Lower leg skin (tissue), 3 donors: ENCODE measurements around the gene MYH15.

Experiments
- POLR2A ChIP-seq, 2 donors: fragments of 450-650 bp; IDR thresholded peaks; one replicate each; pipeline ENCODE4 v1.6.1; 2016 to 2017; ENCODE audit warnings: antibody characterized with exemption in 2 of 2, mild to moderate bottlenecking in 1 of 2, moderate library complexity in 1 of 2
- TF ChIP-seq, protein P1 (sequence below), 3 donors: fragments of 450-650 bp; IDR thresholded peaks; one replicate each; pipeline ENCODE4 v1.5.1; 2016; ENCODE audit warnings: antibody characterized with exemption in 3 of 3, mild to moderate bottlenecking in 3 of 3, moderate library complexity in 2 of 3

DNA sequence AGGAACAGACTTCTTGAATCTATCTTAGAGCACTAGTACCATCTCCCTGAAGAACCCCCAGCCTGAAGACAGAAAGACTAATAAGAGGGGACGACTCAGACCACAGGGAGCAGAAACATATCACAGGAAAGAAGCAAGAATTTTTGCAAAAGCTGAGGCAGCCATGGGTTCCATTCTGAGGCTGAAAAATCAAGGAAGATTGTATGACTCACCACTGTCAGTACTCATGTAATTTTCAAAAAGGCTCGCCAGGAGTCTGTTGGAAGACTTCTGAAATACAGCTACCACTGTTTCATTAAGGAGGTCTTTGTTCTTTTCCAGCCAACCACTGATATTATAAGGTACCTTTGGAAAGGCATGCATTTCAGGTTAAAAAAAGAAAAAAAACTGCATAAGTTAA, 47.5 kb downstream of the MYH15 start:
- TF ChIP-seq POLR2A (IDR thresholded peaks at IDR 0.05), result no peak
- TF ChIP-seq, protein P1, sequence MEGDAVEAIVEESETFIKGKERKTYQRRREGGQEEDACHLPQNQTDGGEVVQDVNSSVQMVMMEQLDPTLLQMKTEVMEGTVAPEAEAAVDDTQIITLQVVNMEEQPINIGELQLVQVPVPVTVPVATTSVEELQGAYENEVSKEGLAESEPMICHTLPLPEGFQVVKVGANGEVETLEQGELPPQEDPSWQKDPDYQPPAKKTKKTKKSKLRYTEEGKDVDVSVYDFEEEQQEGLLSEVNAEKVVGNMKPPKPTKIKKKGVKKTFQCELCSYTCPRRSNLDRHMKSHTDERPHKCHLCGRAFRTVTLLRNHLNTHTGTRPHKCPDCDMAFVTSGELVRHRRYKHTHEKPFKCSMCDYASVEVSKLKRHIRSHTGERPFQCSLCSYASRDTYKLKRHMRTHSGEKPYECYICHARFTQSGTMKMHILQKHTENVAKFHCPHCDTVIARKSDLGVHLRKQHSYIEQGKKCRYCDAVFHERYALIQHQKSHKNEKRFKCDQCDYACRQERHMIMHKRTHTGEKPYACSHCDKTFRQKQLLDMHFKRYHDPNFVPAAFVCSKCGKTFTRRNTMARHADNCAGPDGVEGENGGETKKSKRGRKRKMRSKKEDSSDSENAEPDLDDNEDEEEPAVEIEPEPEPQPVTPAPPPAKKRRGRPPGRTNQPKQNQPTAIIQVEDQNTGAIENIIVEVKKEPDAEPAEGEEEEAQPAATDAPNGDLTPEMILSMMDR (IDR thresholded peaks at IDR 0.05), result no peak
